Hepatocyte (in vitro differentiated cells): ENCODE results near the gene DHRS13. TPM values are rescaled to one million over a fixed set of nuclear protein-coding genes. Genes with fewer than 3 reads are reported as not detected.

Experiments
- DNase-seq: peaks from one replicate; pipeline ENCODE4 v3.0.0-alpha.2; 2016; ENCODE audit warnings: low spot score
- H2AFZ ChIP-seq: fragments of 200-600 bp; sonication (generic); 2 replicates; pipeline ENCODE4 v1.6.0; 2016; ENCODE audit warnings: antibody characterized with exemption, mild to moderate bottlenecking
- H3K27ac ChIP-seq: fragments of 200-600 bp; sonication (generic); 2 replicates; pipeline ENCODE4 v1.5.1; 2016; ENCODE audit warnings: mild to moderate bottlenecking
- H3K27me3 ChIP-seq: fragments of 200-600 bp; sonication (generic); 2 replicates; pipeline ENCODE4 v1.6.1; 2016
- H3K36me3 ChIP-seq: fragments of 200-600 bp; sonication (generic); replicated peaks from 2 replicates; pipeline ENCODE4 v1.5.1; 2016; ENCODE audit warnings: low read depth; ENCODE audit not compliant: insufficient read depth
- H3K4me1 ChIP-seq: fragments of 200-600 bp; sonication (generic); 2 replicates; pipeline ENCODE4 v1.5.1; 2016; ENCODE audit warnings: mild to moderate bottlenecking, moderate library complexity; ENCODE audit not compliant: insufficient read depth
- H3K4me2 ChIP-seq: fragments of 200-600 bp; sonication (generic); 2 replicates; pipeline ENCODE4 v1.6.0; 2016
- H3K4me3 ChIP-seq: fragments of 200-600 bp; sonication (generic); 2 replicates; pipeline ENCODE4 v1.5.1; 2016; ENCODE audit warnings: mild to moderate bottlenecking
- H3K79me2 ChIP-seq: fragments of 200-600 bp; sonication (generic); 2 replicates; pipeline ENCODE4 v1.6.0; 2017; ENCODE audit warnings: mild to moderate bottlenecking
- H3K9me2 ChIP-seq: fragments of 200-600 bp; sonication (generic); replicated peaks from 2 replicates; pipeline ENCODE4 v1.6.0; 2017; ENCODE audit warnings: mild to moderate bottlenecking; ENCODE audit not compliant: insufficient read depth
- H3K9me3 ChIP-seq: fragments of 200-600 bp; sonication (generic); 2 replicates; pipeline ENCODE4 v1.5.1; 2016; ENCODE audit warnings: low read depth, mild to moderate bottlenecking
- H4K20me1 ChIP-seq: fragments of 200-600 bp; sonication (generic); 2 replicates; pipeline ENCODE4 v1.6.0; 2016; ENCODE audit warnings: mild to moderate bottlenecking; ENCODE audit not compliant: insufficient read depth, poor library complexity, severe bottlenecking
- CTCF ChIP-seq: fragments of 200-600 bp; sonication (generic); IDR thresholded peaks from 2 replicates; pipeline ENCODE4 v1.5.1; 2016; ENCODE audit warnings: antibody characterized with exemption, mild to moderate bottlenecking; ENCODE audit not compliant: poor library complexity
- EZH2 ChIP-seq: fragments of 200-600 bp; sonication (generic); IDR thresholded peaks from 2 replicates; pipeline ENCODE4 v1.6.1; 2016; ENCODE audit warnings: antibody characterized with exemption, mild to moderate bottlenecking, borderline replicate concordance
- EZH2phosphoT487 ChIP-seq: fragments of 200-600 bp; sonication (generic); IDR thresholded peaks from one replicate; pipeline ENCODE4 v1.6.1; 2018; ENCODE audit warnings: antibody characterized with exemption, mild to moderate bottlenecking, low read depth, moderate library complexity; ENCODE audit not compliant: unreplicated experiment, severe bottlenecking
- WGBS: methylation state at CpG from one replicate; pipeline ENCODE4 v1.1.6; 2016; ENCODE audit warnings: low lambda C conversion rate; ENCODE audit errors: missing lambda C conversion rate; 5-methylcytosine and 5-hydroxymethylcytosine counted together
- polyA plus RNA-seq: library from polyadenylated mRNA; unstranded; fragments of >200 nt; fragmentation: Nextera tagmentation; extraction: Ambion mirVana; gene quantifications from 2 replicates; pipeline ENCODE4 v1.2.1, GENCODE V29; 2016
- total RNA-seq: library from RNA; depleted of rRNA; stranded (reverse); fragments of >200 nt; gene quantifications from 2 replicates; pipeline ENCODE4 v1.2.3, GENCODE V29; 2014

DHRS13 gene
- total and polyA plus RNA-seq, 2 experiments from 2014 or later: 14.9 to 15.4 TPM

DNA sequence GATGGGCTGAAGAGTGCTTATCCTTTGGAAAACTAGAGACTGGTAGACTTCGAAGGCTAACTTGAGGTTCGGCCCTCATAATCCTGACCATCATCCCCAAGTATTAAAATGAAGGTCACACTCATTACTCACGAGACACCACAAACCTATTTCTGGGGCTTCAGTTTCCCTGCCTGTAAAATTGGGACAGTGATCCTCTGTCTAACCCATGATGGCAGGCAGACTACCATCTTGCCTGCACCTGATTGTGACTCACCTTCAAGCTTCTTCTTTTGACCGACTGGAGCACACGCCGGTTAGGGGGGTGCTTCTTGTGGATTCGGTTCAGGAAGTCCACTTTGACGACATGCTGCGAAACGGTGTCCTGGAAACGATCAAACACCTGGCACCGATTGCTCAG, 14.2 kb upstream of the DHRS13 start:
- no peak for DNase-seq
- H3K4me2 ChIP-seq: no peak overlapping the region
- H2AFZ ChIP-seq: no peak overlapping the region
- H3K27me3 ChIP-seq: no peaks in the 10 kb centered on the region
- H3K9me3 ChIP-seq: no peaks in the 10 kb centered on the region
- peaks cover 4% of the 10 kb centered on the region for H3K4me1 ChIP-seq
- H3K36me3 ChIP-seq: peaks cover 4% of the 10 kb centered on the region
- peaks cover 10% of the 10 kb centered on the region for H4K20me1 ChIP-seq
- no peak overlapping the region for H3K4me3 ChIP-seq
- no peak for TF ChIP-seq CTCF
- no peak for TF ChIP-seq EZH2phosphoT487
- no peak for TF ChIP-seq EZH2
- WGBS: 99% methylated on average over 12 of the region's 12 CpGs
- no peaks in the 10 kb centered on the region for H3K9me2 ChIP-seq
- H3K79me2 ChIP-seq: peaks cover 15% of the 10 kb centered on the region
- no peak overlapping the region for H3K27ac ChIP-seq

DNA sequence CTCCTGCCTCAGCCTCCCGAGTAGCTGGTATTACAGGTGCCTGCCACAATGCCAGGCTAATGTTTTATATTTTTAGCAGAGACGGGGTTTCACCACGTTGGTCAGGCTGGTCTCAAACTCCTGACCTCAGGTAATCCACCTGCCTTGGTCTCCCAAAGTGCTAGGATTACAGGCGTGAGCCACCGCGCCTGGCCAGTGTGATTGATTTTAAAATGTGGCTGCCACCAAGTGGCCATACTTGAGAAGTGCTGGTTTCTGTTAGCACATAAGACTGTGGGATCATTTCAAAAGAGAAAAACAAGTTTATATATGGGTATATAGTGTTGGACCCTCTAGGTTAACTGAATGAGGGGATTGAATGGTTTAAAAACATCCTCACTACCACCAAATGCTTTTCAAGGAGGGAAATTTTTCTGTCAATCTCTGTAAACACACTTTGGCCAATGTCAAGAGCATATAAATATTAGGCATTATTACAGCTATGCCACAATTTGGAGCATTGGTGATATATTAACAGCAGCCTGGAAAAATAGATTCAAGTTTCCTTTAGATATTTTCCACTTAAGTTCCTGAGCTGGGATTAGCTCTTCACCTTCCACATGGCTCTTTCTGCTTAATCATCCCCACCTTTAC, 13.5 kb upstream of the DHRS13 start:
- H3K27ac ChIP-seq: no peak overlapping the region
- no peak overlapping the region for H2AFZ ChIP-seq
- H3K4me3 ChIP-seq: no peak overlapping the region
- H4K20me1 ChIP-seq: peaks cover 6% of the 10 kb centered on the region
- H3K9me2 ChIP-seq: no peaks in the 10 kb centered on the region
- TF ChIP-seq CTCF (peak; percentile 70), EZH2 (no peak), EZH2phosphoT487 (no peak)
- peaks cover 4% of the 10 kb centered on the region for H3K36me3 ChIP-seq
- H3K27me3 ChIP-seq: no peaks in the 10 kb centered on the region
- peak; percentile 57 for DNase-seq
- peaks cover 14% of the 10 kb centered on the region for H3K79me2 ChIP-seq
- no peak overlapping the region for H3K4me2 ChIP-seq
- no peaks in the 10 kb centered on the region for H3K9me3 ChIP-seq
- H3K4me1 ChIP-seq: peaks cover 4% of the 10 kb centered on the region
- WGBS: 59% methylated on average over 6 of the region's 6 CpGs

- 98% methylated on average over 6 of the region's 6 CpGs for WGBS
- no peak overlapping the region for H2AFZ ChIP-seq
- H3K4me2 ChIP-seq: no peak overlapping the region
- peak overlapping the region; percentile 53 for H3K27ac ChIP-seq
- no peaks in the 10 kb centered on the region for H3K27me3 ChIP-seq
- H4K20me1 ChIP-seq: peaks cover 6% of the 10 kb centered on the region
- peaks cover 4% of the 10 kb centered on the region for H3K36me3 ChIP-seq
- no peaks in the 10 kb centered on the region for H3K9me2 ChIP-seq
- H3K9me3 ChIP-seq: no peaks in the 10 kb centered on the region
- H3K4me1 ChIP-seq: peaks cover 9% of the 10 kb centered on the region
- no peak overlapping the region for H3K4me3 ChIP-seq
- DNase-seq: no peak
- TF ChIP-seq EZH2 (no peak), EZH2phosphoT487 (no peak), CTCF (no peak)
- peaks cover 14% of the 10 kb centered on the region for H3K79me2 ChIP-seq
Observed at GRCh38 chr17:28912938-28913333, 10.1 kb upstream of the DHRS13 start.
